ENCODE data around the gene SNX3. TPM values are rescaled to one million over a fixed set of nuclear protein-coding genes. Genes with fewer than 3 reads are reported as not detected.

SNX3 gene
- total and polyA plus RNA-seq, 2 donors (not counting 1 experiment from before 2014, with no cell fraction given) = 96.0 to 130 TPM

GRCh38 chr6:108168090-108168463 lies 92.8 kb downstream of the SNX3 start:
- Mint-ChIP-seq H3K27ac (no peak overlapping the region), H3K4me3 (peak overlapping the region; percentile 79), H3K4me1 (peaks cover 57% of the 10 kb centered on the region), H3K9me3 (ENCODE audit: insufficient read depth) (no peaks in the 10 kb centered on the region), H3K27me3 (peaks cover 73% of the 10 kb centered on the region)
- TF ChIP-seq CTCF (IDR thresholded peaks at IDR 0.05) (no peak), EZH2 (IDR thresholded peaks at IDR 0.05; ENCODE audit: borderline replicate concordance, insufficient read depth, low read depth, low read length, poor library complexity, severe bottlenecking) (peak; percentile 4)
- Histone ChIP-seq H3K27ac (ENCODE audit: low read length in 2 of 2) (no peak overlapping the region), H3K79me2 (ENCODE audit: control insufficient read depth, insufficient read depth, low read length) (no peaks in the 10 kb centered on the region), H3K27me3 (replicated peaks in 1 of 4; ENCODE audit: control extremely low read depth in 1 of 4, control insufficient read depth in 3 of 4, insufficient read depth in 4 of 4, low read length in 3 of 4) (peaks cover 0 to 98% (median 86%) of the 10 kb centered on the region in 4 experiments), H2AFZ (ENCODE audit: insufficient read depth, low read depth, low read length, poor library complexity, severe bottlenecking) (peak overlapping the region; percentile 55), H4K20me1 (ENCODE audit: control insufficient read depth, insufficient read depth, low read length, poor library complexity, severe bottlenecking) (peaks cover 13% of the 10 kb centered on the region), H3K4me3 (ENCODE audit: control extremely low read depth in 1 of 5, extremely low read depth in 1 of 5, insufficient read depth in 1 of 5, low read depth in 2 of 5, low read length in 4 of 5) (peak overlapping the region in 4 of 5 experiments; percentile 22 to 59 (median 40)), H3K4me2 (replicated peaks; ENCODE audit: low read depth, low read length, poor library complexity, severe bottlenecking) (peak overlapping the region; percentile 85), H3K9me3 (ENCODE audit: control extremely low read depth in 1 of 3, control insufficient read depth in 2 of 3, insufficient read depth in 1 of 3, low read length in 2 of 3) (peaks cover 0 to 88% (median 30%) of the 10 kb centered on the region in 3 donors), H3K4me1 (ENCODE audit: control insufficient read depth in 2 of 2, insufficient read depth in 2 of 2, low read length in 2 of 2) (peaks cover 76 to 87% of the 10 kb centered on the region in 2 donors), H3K36me3 (replicated peaks in 1 of 2; ENCODE audit: control extremely low read depth in 1 of 2, control insufficient read depth in 1 of 2, extremely low read depth in 1 of 2, insufficient read depth in 2 of 2, low read length in 1 of 2) (no peaks in the 10 kb centered on the region), H3K9ac (ENCODE audit: low read length) (peak overlapping the region; percentile 58)
- ATAC-seq (ENCODE audit: low read depth) (no peak), DNase-seq (no peak)
- ChIA-PET CTCF (interaction anchor here (0.8 to 3.4 kb wide), 7 partner anchors 9 to 324 kb away, joined by 3 to 13 read pairs (median 3); no protein-coding TSS in a partner anchor), POLR2A (interaction anchor here (0.5 to 1.4 kb wide), 2 partner anchors 10 to 94 kb away, joined by 3 to 4 read pairs; no protein-coding TSS in a partner anchor)
- 2% methylated on average over 23 of the region's 23 CpGs for WGBS (ENCODE audit: insufficient coverage)
- intact Hi-C loops (cut with micrococcal nuclease) = loop anchor here (10.0 kb wide), 1 partner anchor 1053 kb away; the partner anchor contains the start of gene BEND3

DNA sequence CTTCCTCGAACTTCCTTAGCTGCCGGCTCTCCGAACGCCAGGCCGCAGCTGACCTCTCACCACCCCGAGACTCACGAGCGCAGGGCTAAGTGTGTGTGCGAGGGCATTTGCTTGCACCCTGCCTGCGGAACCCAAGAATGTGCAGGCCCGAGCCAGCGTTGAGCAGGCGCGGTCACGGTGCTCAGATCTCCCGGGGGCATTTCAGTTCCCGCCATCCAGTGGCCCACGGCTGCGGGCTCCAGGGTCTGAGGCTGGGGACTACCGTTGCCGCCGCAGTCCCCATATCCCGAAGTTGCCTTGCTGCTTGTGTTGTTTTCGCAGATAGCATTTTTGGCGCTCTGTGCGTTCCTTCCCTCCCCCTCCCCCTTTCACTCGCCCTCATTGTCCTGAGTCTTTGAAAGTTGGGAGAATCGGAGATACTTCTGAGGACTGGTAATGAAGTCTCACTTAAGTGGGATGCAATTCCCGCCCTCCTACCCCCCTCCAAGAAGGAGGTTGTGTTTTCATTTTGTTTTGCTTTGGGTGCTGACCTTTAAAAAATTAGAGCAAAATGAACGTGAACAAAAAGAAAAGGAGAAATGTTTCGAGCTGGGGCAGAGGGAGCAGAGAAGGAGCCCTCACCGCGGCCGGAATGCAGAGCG lies 93.3 kb downstream of the SNX3 start:
- H3K4me1 Mint-ChIP-seq = peaks cover 57% of the 10 kb centered on the region
- Histone ChIP-seq H3K4me3 (ENCODE audit: control extremely low read depth in 1 of 5, extremely low read depth in 1 of 5, insufficient read depth in 1 of 5, low read depth in 2 of 5, low read length in 4 of 5) (peak overlapping the region in 4 of 5 experiments; percentile 22 to 59 (median 40)), H3K27me3 (replicated peaks in 1 of 4; ENCODE audit: control extremely low read depth in 1 of 4, control insufficient read depth in 3 of 4, insufficient read depth in 4 of 4, low read length in 3 of 4) (peaks cover 0 to 99% (median 86%) of the 10 kb centered on the region in 4 experiments), H3K79me2 (ENCODE audit: control insufficient read depth, insufficient read depth, low read length) (no peaks in the 10 kb centered on the region), H3K9ac (ENCODE audit: low read length) (peak overlapping the region; percentile 58), H3K9me3 (ENCODE audit: control extremely low read depth in 1 of 3, control insufficient read depth in 2 of 3, insufficient read depth in 1 of 3, low read length in 2 of 3) (peaks cover 0 to 88% (median 30%) of the 10 kb centered on the region in 3 donors), H4K20me1 (ENCODE audit: control insufficient read depth, insufficient read depth, low read length, poor library complexity, severe bottlenecking) (peaks cover 13% of the 10 kb centered on the region), H2AFZ (ENCODE audit: insufficient read depth, low read depth, low read length, poor library complexity, severe bottlenecking) (peak overlapping the region; percentile 55), H3K4me1 (ENCODE audit: control insufficient read depth in 2 of 2, insufficient read depth in 2 of 2, low read length in 2 of 2) (peaks cover 76 to 85% of the 10 kb centered on the region in 2 donors), H3K4me2 (replicated peaks; ENCODE audit: low read depth, low read length, poor library complexity, severe bottlenecking) (peak overlapping the region; percentile 85), H3K36me3 (replicated peaks in 1 of 2; ENCODE audit: control extremely low read depth in 1 of 2, control insufficient read depth in 1 of 2, extremely low read depth in 1 of 2, insufficient read depth in 2 of 2, low read length in 1 of 2) (no peaks in the 10 kb centered on the region), H3K27ac (ENCODE audit: low read length in 2 of 2) (no peak overlapping the region)
- CTCF ChIA-PET = interaction anchor here (0.8 to 2.7 kb wide), 5 partner anchors 8 to 57 kb away, joined by 3 to 9 read pairs (median 3); no protein-coding TSS in a partner anchor
- DNase-seq (peak; percentile 60), ATAC-seq (ENCODE audit: low read depth) (no peak)
- POLR2A ChIA-PET = no interaction called here
- peak overlapping the region; percentile 79 for H3K4me3 Mint-ChIP-seq
- no peaks in the 10 kb centered on the region for H3K9me3 Mint-ChIP-seq (ENCODE audit: insufficient read depth)
- H3K27ac Mint-ChIP-seq = peak overlapping the region; percentile 71
- TF ChIP-seq EZH2 (IDR thresholded peaks at IDR 0.05; ENCODE audit: borderline replicate concordance, insufficient read depth, low read depth, low read length, poor library complexity, severe bottlenecking) (peak; percentile 3), CTCF (IDR thresholded peaks at IDR 0.05) (no peak)
- intact Hi-C loops (cut with micrococcal nuclease) = loop anchor here (10.0 kb wide), 1 partner anchor 1053 kb away; the partner anchor contains the start of gene BEND3
- H3K27me3 Mint-ChIP-seq = peaks cover 73% of the 10 kb centered on the region
- 6% methylated on average over 29 of the region's 35 CpGs for WGBS (ENCODE audit: insufficient coverage)

Measured in B cell (primary cell).